Tibial nerve (tissue), 4 donors: ENCODE measurements around the gene OR2H1.

Experiments
- EP300 ChIP-seq, 2 donors: sonication (generic); formaldehyde crosslinking; IDR thresholded peaks; one replicate each; pipeline ENCODE4 v1.6.1; 2017; ENCODE audit warnings: antibody characterized with exemption in 2 of 2, mild to moderate bottlenecking in 1 of 2
- POLR2A ChIP-seq, 2 donors: fragments of 450-650 bp; IDR thresholded peaks; one replicate each; pipeline ENCODE4 v1.6.1; 2017; ENCODE audit warnings: antibody characterized with exemption in 2 of 2, mild to moderate bottlenecking in 2 of 2, moderate library complexity in 2 of 2
- TF ChIP-seq, protein P1 (sequence below), 5 experiments: fragments of 200-600 bp in 3 of 5; fragments of 450-650 bp in 2 of 5; sonication (generic) in 3 of 5; IDR thresholded peaks; one replicate each; pipeline ENCODE4 v1.5.1; 2016 to 2019; ENCODE audit warnings: antibody characterized with exemption in 5 of 5, mild to moderate bottlenecking in 3 of 5, moderate library complexity in 2 of 5

GRCh38 chr6:29439006-29439405, 17.9 kb upstream of the OR2H1 start, which contains the start of gene OR10C1:
- no peak for TF ChIP-seq POLR2A (IDR thresholded peaks at IDR 0.05)
- TF ChIP-seq, protein P1, sequence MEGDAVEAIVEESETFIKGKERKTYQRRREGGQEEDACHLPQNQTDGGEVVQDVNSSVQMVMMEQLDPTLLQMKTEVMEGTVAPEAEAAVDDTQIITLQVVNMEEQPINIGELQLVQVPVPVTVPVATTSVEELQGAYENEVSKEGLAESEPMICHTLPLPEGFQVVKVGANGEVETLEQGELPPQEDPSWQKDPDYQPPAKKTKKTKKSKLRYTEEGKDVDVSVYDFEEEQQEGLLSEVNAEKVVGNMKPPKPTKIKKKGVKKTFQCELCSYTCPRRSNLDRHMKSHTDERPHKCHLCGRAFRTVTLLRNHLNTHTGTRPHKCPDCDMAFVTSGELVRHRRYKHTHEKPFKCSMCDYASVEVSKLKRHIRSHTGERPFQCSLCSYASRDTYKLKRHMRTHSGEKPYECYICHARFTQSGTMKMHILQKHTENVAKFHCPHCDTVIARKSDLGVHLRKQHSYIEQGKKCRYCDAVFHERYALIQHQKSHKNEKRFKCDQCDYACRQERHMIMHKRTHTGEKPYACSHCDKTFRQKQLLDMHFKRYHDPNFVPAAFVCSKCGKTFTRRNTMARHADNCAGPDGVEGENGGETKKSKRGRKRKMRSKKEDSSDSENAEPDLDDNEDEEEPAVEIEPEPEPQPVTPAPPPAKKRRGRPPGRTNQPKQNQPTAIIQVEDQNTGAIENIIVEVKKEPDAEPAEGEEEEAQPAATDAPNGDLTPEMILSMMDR (IDR thresholded peaks at IDR 0.05), result no peak
- TF ChIP-seq EP300 (IDR thresholded peaks at IDR 0.05), result no peak
